BJ (cell line): ENCODE measurements around the gene MYLK2. TPM values are rescaled to one million over a fixed set of nuclear protein-coding genes. Genes with fewer than 3 reads are reported as not detected.

ENCODE experiments used
- CTCF ChIA-PET: fragments of 350-600 bp; formaldehyde crosslinking; extraction: SDS; loops from one replicate; lab custom pipeline; 2021; ENCODE audit warnings: antibody characterized with exemption, inconsistent platforms; lab: Yijun Ruan, JAX
- POLR2A ChIA-PET: fragments of 300-600 bp; sonication (Branson Sonifier 250); formaldehyde crosslinking; extraction: SDS; loops from one replicate; lab custom pipeline; 2021; ENCODE audit warnings: antibody characterized with exemption; lab: Charles Lee
- DNase-seq: peaks from one replicate; pipeline ENCODE4 v3.0.0-alpha.2; 2011; ENCODE audit warnings: low read depth
- H3K27me3 ChIP-seq: 2 replicates; pipeline ENCODE4 v1.6.0; 2011; ENCODE audit warnings: low read length; ENCODE audit not compliant: control insufficient read depth, insufficient read depth
- H3K36me3 ChIP-seq: 2 replicates; pipeline ENCODE4 v1.5.1; 2011; ENCODE audit warnings: low read length; ENCODE audit not compliant: control insufficient read depth, insufficient read depth
- H3K4me3 ChIP-seq: 2 replicates; pipeline ENCODE4 v1.5.1; 2011; ENCODE audit warnings: low read depth, mild to moderate bottlenecking, control low read depth, low read length
- polyA plus RNA-seq: library from polyadenylated mRNA; depleted of rRNA; stranded (reverse); fragments of >200 nt; gene quantifications from 2 replicates; pipeline ENCODE4 v1.2.3, GENCODE V29; 2011
- TF ChIP-seq, protein P1 (sequence below): IDR thresholded peaks from 2 replicates; pipeline ENCODE4 v1.5.1; 2011; ENCODE audit warnings: low read depth, mild to moderate bottlenecking, control low read depth, inconsistent platforms, low read length, moderate library complexity; ENCODE audit not compliant: insufficient read depth

MYLK2 gene
- polyA plus RNA-seq, 1 experiment: 0.10 TPM

DNA sequence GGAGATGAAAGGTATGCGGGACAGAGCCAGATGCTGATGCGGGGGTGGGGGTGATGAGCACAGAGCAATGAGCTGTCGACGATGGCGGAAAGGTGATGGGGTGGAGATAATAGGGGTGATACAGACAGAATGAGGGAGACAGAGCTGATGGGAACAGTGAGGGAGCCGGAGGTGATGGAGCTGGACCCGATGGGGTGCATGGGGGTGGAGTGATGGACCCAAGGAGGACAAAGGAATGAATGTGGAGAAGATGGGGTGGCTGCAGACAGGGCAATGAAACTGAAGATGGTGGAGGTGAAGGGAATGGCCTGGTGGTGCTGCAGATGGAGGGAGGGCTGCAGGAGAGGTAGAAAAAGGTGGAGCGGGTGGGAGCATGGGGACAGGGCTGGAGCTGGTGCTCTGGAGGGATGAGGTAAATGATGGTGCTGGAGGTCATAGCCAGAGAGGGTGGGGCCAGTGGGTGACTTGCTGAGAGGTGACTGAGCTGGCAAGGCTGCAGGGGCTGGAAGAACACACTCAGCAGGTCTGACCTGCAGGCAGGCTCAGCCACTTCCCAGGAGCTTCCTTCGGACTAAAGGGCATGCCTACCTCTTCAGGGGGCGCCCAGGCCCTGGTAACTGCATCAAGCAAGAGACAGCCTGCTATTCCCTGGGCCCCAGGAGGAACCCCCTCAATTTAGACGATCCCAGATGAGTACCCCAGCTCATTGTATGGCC is 32.2 kb downstream of the MYLK2 start:
- H3K36me3 ChIP-seq: no peaks in the 10 kb centered on the region
- ChIA-PET POLR2A (no interaction called here), CTCF (interaction anchor here (0.5 to 13.3 kb wide), 18 partner anchors 11 to 801 kb away, joined by 3 to 180 read pairs (median 6); partner anchors contain the start of gene PDRG1)
- H3K4me3 ChIP-seq: no peak overlapping the region
- TF ChIP-seq, protein P1, sequence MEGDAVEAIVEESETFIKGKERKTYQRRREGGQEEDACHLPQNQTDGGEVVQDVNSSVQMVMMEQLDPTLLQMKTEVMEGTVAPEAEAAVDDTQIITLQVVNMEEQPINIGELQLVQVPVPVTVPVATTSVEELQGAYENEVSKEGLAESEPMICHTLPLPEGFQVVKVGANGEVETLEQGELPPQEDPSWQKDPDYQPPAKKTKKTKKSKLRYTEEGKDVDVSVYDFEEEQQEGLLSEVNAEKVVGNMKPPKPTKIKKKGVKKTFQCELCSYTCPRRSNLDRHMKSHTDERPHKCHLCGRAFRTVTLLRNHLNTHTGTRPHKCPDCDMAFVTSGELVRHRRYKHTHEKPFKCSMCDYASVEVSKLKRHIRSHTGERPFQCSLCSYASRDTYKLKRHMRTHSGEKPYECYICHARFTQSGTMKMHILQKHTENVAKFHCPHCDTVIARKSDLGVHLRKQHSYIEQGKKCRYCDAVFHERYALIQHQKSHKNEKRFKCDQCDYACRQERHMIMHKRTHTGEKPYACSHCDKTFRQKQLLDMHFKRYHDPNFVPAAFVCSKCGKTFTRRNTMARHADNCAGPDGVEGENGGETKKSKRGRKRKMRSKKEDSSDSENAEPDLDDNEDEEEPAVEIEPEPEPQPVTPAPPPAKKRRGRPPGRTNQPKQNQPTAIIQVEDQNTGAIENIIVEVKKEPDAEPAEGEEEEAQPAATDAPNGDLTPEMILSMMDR: no peak
- no peak for DNase-seq
- peaks cover 34% of the 10 kb centered on the region for H3K27me3 ChIP-seq

DNA sequence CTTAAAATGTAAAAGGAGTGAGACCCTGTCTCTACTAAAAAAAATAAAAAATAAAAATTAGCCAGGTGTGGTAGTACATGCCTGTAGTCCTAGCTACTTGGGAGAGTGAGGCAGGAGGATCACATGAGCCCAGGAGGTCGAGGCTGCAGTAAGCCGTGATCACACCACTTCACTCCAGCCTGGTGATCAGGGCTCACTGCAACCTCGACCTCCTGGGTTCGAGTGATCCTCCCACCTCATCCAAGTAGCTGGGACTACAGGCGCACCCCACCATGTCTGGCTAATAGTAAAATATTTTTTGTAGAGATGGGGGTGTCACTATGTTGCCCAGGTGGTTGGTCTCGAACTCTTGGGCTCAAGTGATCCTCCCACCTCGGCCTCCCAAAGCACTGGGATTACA is 34.3 kb downstream of the MYLK2 start:
- POLR2A ChIA-PET: no interaction called here
- H3K27me3 ChIP-seq: peaks cover 40% of the 10 kb centered on the region

DNA sequence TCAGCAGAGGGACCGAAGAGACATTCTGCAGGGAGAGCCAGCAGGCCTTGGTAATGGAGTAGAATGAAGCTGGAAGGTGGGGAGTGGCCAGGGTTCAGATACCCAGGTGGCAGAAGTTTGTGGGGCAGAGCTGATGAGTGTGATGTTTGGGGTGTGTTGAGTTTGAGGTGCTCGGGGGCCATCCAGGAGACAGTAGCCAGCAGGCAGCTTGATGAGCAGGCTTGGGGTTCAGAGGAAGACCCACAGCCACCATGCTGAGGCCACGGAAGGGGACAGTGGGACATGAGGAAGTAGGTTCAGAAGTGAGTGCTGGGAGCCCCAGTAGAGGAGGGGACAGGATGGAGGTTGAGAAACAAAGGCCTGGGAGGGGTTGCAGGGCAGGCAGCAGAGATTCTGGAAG is 37.4 kb downstream of the MYLK2 start:
- Histone ChIP-seq H3K27me3 (peaks cover 44% of the 10 kb centered on the region), H3K36me3 (no peaks in the 10 kb centered on the region), H3K4me3 (no peak overlapping the region)
- POLR2A ChIA-PET: no interaction called here
- no peak for DNase-seq
- CTCF ChIA-PET: interaction anchor here (1.0 to 8.2 kb wide), 7 partner anchors 10 to 174 kb away, joined by 3 to 121 read pairs (median 8); partner anchors contain the start of genes FOXS1 and PDRG1
- TF ChIP-seq, protein P1: no peak

More for the DNA sequence above, 34.3 kb downstream of the MYLK2 start:
- H3K4me3 ChIP-seq: no peak overlapping the region
- TF ChIP-seq, protein P1: no peak
- DNase-seq: no peak
- H3K36me3 ChIP-seq: no peaks in the 10 kb centered on the region
- CTCF ChIA-PET: interaction anchor here (0.7 to 13.3 kb wide), 22 partner anchors 8 to 655 kb away, joined by 3 to 180 read pairs (median 6); partner anchors contain the start of genes DUSP15, FOXS1, PDRG1 and TTLL9

DNA sequence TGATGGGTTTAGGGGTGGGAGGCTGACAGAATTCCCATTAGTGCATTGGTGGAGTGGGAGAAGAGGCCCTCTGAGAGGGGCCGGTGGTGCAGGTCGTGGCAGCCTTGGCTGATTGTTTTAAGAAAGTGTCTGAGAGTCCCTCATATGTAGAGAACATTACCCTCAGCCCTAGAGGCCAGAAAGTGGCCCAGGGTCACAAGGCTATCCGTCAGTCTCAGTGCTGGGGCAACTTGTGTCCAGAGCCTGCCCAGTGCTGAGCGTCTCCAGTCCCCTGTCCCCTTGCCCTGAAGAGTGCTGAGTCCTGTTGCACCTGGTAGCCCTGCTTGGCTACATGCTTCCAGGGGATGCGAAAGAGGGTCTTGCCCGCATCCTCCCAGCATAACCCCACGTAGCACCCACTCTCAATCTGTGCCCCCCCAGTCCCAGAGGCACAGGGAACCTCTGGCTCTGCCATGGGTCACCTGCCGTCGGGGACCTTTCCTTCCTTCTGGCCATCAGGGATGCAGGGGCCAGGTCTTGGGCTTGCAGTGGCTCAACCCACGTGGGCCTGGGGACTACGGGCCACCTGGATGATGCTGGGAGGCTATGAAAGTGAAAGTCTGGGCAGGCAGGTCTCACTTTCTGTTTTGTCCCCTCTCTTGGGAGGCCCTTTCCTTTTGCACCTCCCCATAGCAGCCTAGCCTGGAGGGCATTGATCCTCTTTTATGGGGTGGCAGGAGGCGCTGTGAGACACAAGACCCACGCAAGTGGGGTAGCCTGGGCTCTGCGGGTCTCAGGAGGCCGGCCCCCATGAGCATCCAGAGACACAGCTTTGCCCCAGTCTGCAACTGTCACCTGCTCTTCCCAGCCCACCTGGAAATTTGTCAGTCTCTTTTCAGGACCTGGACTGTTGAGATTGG is 39.0 kb downstream of the MYLK2 start:
- CTCF ChIA-PET: interaction anchor here (0.8 to 2.6 kb wide), 4 partner anchors 11 to 173 kb away, joined by 3 to 11 read pairs (median 6); partner anchors contain the start of gene PDRG1
- Histone ChIP-seq H3K4me3 (no peak overlapping the region), H3K27me3 (peaks cover 47% of the 10 kb centered on the region), H3K36me3 (no peaks in the 10 kb centered on the region)
- no peak for DNase-seq
- POLR2A ChIA-PET: no interaction called here
- TF ChIP-seq, protein P1: no peak

DNA sequence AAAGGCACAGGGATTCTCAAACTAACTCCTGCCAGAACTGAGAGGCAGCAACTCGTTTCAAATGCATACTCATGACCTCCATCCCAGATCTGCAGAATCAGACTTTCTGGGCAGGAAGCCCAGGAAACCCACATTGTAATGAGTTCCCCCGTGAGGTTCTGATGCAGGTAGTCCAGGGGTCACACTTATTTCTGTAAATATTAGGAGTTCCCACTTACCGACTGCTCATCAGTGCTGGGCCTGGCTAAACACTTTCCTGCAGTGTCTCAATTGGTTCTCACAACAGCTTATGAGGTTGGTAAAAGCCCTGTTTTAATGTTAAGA is 39.6 kb downstream of the MYLK2 start:
- H3K4me3 ChIP-seq: no peak overlapping the region
- DNase-seq: no peak
- H3K36me3 ChIP-seq: no peaks in the 10 kb centered on the region
- peaks cover 47% of the 10 kb centered on the region for H3K27me3 ChIP-seq
- TF ChIP-seq, protein P1: no peak
- CTCF ChIA-PET: interaction anchor here (0.8 to 2.4 kb wide), 3 partner anchors 36 to 172 kb away, joined by 3 to 8 read pairs (median 4); partner anchors contain the start of gene PDRG1
- POLR2A ChIA-PET: no interaction called here
